Kidney (tissue), 22 donors: Measurements from ENCODE around the gene XIST. TPM values are rescaled to one million over a fixed set of nuclear protein-coding genes. Genes with fewer than 3 reads are reported as not detected.
"Not testable (repeated sequence)": the region's sequence is repeated elsewhere in the genome, so short reads cannot be mapped to it uniquely, and the experiment has no call there.

ENCODE experiments used
- DNase-seq, 5 donors: peaks; one replicate each; pipeline ENCODE4 v3.0.0-alpha.2; 2013 to 2020
- FAIRE-seq: peaks from 2 replicates; lab custom pipeline; 2012; peaks lifted over from hg19 to GRCh38; lab: Jason Lieb, UNC
- H3K27ac ChIP-seq, 2 donors: one replicate each; pipeline ENCODE4 v1.7.0; 2013; ENCODE audit warnings: low read depth in 2 of 2, low read length in 2 of 2, inconsistent platforms in 1 of 2
- H3K27me3 ChIP-seq: one replicate; pipeline ENCODE4 v1.7.1; 2013; ENCODE audit warnings: low read length, inconsistent platforms; ENCODE audit not compliant: control insufficient read depth, insufficient read depth
- H3K36me3 ChIP-seq, 3 donors: one replicate each; pipeline versions ENCODE4 v1.7.0 to v1.7.1; 2013; ENCODE audit warnings: low read length in 3 of 3, control low read depth in 1 of 3, inconsistent platforms in 1 of 3; ENCODE audit not compliant: insufficient read depth in 3 of 3, control insufficient read depth in 2 of 3
- H3K4me1 ChIP-seq, 3 donors: one replicate each; pipeline versions ENCODE4 v1.7.0 to v1.7.1; 2013; ENCODE audit warnings: low read length in 3 of 3, inconsistent platforms in 1 of 3, low read depth in 1 of 3; ENCODE audit not compliant: control insufficient read depth in 2 of 3, insufficient read depth in 2 of 3
- H3K4me3 ChIP-seq, 3 donors: one replicate each; pipeline versions ENCODE4 v1.7.0 to v1.8.1; 2013; ENCODE audit warnings: low read length in 3 of 3, control low read depth in 1 of 3, inconsistent platforms in 1 of 3
- H3K9ac ChIP-seq, 3 donors: one replicate each; pipeline versions ENCODE4 v1.7.0 to v1.7.1; 2013; ENCODE audit warnings: low read length in 3 of 3, control low read depth in 1 of 3, inconsistent platforms in 1 of 3
- H3K9me3 ChIP-seq, 3 donors: one replicate each; pipeline versions ENCODE4 v1.7.0 to v1.7.1; 2013; ENCODE audit warnings: low read length in 3 of 3, control low read depth in 1 of 3, inconsistent platforms in 1 of 3; ENCODE audit not compliant: control insufficient read depth in 2 of 3, insufficient read depth in 1 of 3
- CTCF ChIP-seq: IDR thresholded peaks from 3 replicates; pipeline ENCODE4 v1.5.1; 2012; ENCODE audit warnings: mild to moderate bottlenecking, moderate library complexity, borderline replicate concordance; ENCODE audit not compliant: insufficient read depth; ENCODE audit errors: extremely low read depth
- intact Hi-C: fragments of 100-400 bp; cut with DNase I; formaldehyde crosslinking; loops from one replicate; pipeline ENCODE4 v1.11.1; 2022
- long read RNA-seq, 10 donors: library from polyadenylated mRNA in 1 of 10; unstranded in 1 of 10; transcript quantifications; one replicate each; pipeline ENCODE4 v2.0.0 and lab custom pipeline, GENCODE V29; 2021 to 2026
- polyA plus RNA-seq: library from polyadenylated mRNA; stranded (reverse); fragments of 350-450 nt; fragmentation: Illumina TruSeq; extraction: RNeasy Lipid Tissue Mini Kit (QIAGEN cat#74804); gene quantifications from one replicate; pipeline ENCODE4 v1.2.3, GENCODE V29; 2014; ENCODE audit warnings: low read depth, low replicate concordance; ENCODE audit not compliant: insufficient read depth
- total RNA-seq: library from RNA; stranded (reverse); fragmentation: NEBNext Ultra II Directional; extraction: Animal tissue kit (Norgen Biotek cat#: 25700); gene quantifications from one replicate; pipeline ENCODE4 v1.2.1, GENCODE V29; 2021
- donor health status: control.
- donor health status: control.
- donor health status: control.
- donor health status: control.
- donor health status: control.
- donor health status: DM: yes; HTN: yes; CAD: no.
- donor health status: Normal renal cell carcinoma (clear cell type).

The XIST gene
- total RNA-seq (343 TPM), polyA plus RNA-seq (not detected)
- long read RNA-seq, donor 1, result 0 reads
- long read RNA-seq, donor 2, full-length matches to known transcripts, result 21 of 319 reads
- long read RNA-seq, donor 2, partial matches to known transcripts, result 298 of 319 reads
- long read RNA-seq, donor 2, other reads (novel, unspliced or antisense), result 0 of 319 reads
- long read RNA-seq, donor 3, full-length matches to known transcripts, result 21 of 372 reads
- long read RNA-seq, donor 3, partial matches to known transcripts, result 351 of 372 reads
- long read RNA-seq, donor 3, other reads (novel, unspliced or antisense), result 0 of 372 reads
- long read RNA-seq, donor 4, full-length matches to known transcripts, result 53 of 179 reads
- long read RNA-seq, donor 4, partial matches to known transcripts, result 126 of 179 reads
- long read RNA-seq, donor 4, other reads (novel, unspliced or antisense), result 0 of 179 reads
- long read RNA-seq, donor 5, full-length matches to known transcripts, result 2 of 33 reads
- long read RNA-seq, donor 5, partial matches to known transcripts, result 31 of 33 reads
- long read RNA-seq, donor 5, other reads (novel, unspliced or antisense), result 0 of 33 reads
- long read RNA-seq, donor 6, result 0 reads
- long read RNA-seq, donor 7, full-length matches to known transcripts, result 2 of 40 reads
- long read RNA-seq, donor 7, partial matches to known transcripts, result 13 of 40 reads
- long read RNA-seq, donor 7, other reads (novel, unspliced or antisense), result 25 of 40 reads
- long read RNA-seq, donor 8, result 0 reads
- long read RNA-seq, donor 9, full-length matches to known transcripts, result 8 of 70 reads
- long read RNA-seq, donor 9, partial matches to known transcripts, result 62 of 70 reads
- long read RNA-seq, donor 9, other reads (novel, unspliced or antisense), result 0 of 70 reads
- long read RNA-seq, donor 10, result 0 reads

GRCh38 chrX:73852467-73852866, at the start of gene XIST:
Gene XIST, minus strand, starts transcription at chrX:73852714.
- no peaks in the 10 kb centered on the region for H3K9me3 ChIP-seq
- DNase-seq (peak in 3 of 5 donors; percentile 83 to 93 (median 89)), FAIRE-seq (peak; percentile 66)
- H3K27me3 ChIP-seq, result no peaks in the 10 kb centered on the region
- peak within 1 kb of the TSS in 1 of 3 donors; percentile 100 for H3K4me3 ChIP-seq
- TF ChIP-seq CTCF, result no peak
- intact Hi-C loops, result no loop called here
- no peaks in the 10 kb centered on the region for H3K36me3 ChIP-seq
- H3K4me1 ChIP-seq, result no peaks in the 10 kb centered on the region
- H3K27ac ChIP-seq, result no peak within 1 kb of the TSS
- H3K9ac ChIP-seq, result peak within 1 kb of the TSS in 1 of 3 donors; percentile 99

- H3K4me1 ChIP-seq, H3K27ac ChIP-seq, H3K9me3 ChIP-seq, FAIRE-seq, H3K27me3 ChIP-seq, intact Hi-C loops, H3K36me3 ChIP-seq, H3K4me3 ChIP-seq, DNase-seq, H3K9ac ChIP-seq: not testable (repeated sequence)
These were observed 45.8 kb upstream of the XIST start for GRCh38 chrX:73898315-73898714.

- H3K27me3 ChIP-seq, DNase-seq, H3K27ac ChIP-seq, intact Hi-C loops, H3K9me3 ChIP-seq, FAIRE-seq, H3K4me1 ChIP-seq, H3K9ac ChIP-seq, H3K36me3 ChIP-seq, H3K4me3 ChIP-seq: not testable (repeated sequence)
These were observed 40.1 kb upstream of the XIST start for GRCh38 chrX:73892515-73893090.

GRCh38 chrX:73882260-73882659, 29.7 kb upstream of the XIST start:
- H3K36me3 ChIP-seq, H3K4me1 ChIP-seq, H3K9me3 ChIP-seq, H3K4me3 ChIP-seq, H3K27me3 ChIP-seq, FAIRE-seq, DNase-seq, intact Hi-C loops, H3K9ac ChIP-seq, H3K27ac ChIP-seq: not testable (repeated sequence)
